GM12878 (cell line): Measurements from ENCODE around the gene IFRD2. TPM values are rescaled to one million over a fixed set of nuclear protein-coding genes. Genes with fewer than 3 reads are reported as not detected.

ENCODE experiments used
- ATF2 ChIP-seq: IDR thresholded peaks from 2 replicates; pipeline ENCODE4 v1.6.1; 2012; ENCODE audit warnings: low read length, inconsistent platforms
- BCL3 ChIP-seq: IDR thresholded peaks from 2 replicates; pipeline ENCODE4 v1.6.1; 2011; ENCODE audit warnings: borderline replicate concordance, low read depth, mild to moderate bottlenecking, moderate library complexity, low read length; ENCODE audit not compliant: insufficient read depth, poor library complexity, severe bottlenecking
- CTCF ChIP-seq, 3 experiments: IDR thresholded peaks in 2 of 3; conservative IDR thresholded peaks in 1 of 3; 2 replicates each; pipeline ENCODE4 v1.5.1; 2011; ENCODE audit warnings: low read depth in 3 of 3, low read length in 3 of 3, mild to moderate bottlenecking in 3 of 3, control low read depth in 2 of 3, moderate library complexity in 2 of 3, inconsistent platforms in 1 of 3, mixed read lengths in 1 of 3; ENCODE audit not compliant: control insufficient read depth in 2 of 3, insufficient read depth in 1 of 3; ENCODE audit errors: extremely low read depth in 1 of 3
- E4F1 ChIP-seq: fragments of 450-650 bp; IDR thresholded peaks from 2 replicates; pipeline ENCODE4 v1.6.1; 2018; ENCODE audit warnings: borderline replicate concordance, mild to moderate bottlenecking; ENCODE audit not compliant: partially characterized antibody
- EGR1 ChIP-seq, 2 experiments: IDR thresholded peaks; 1 replicate in 1 of 2; 2 replicates in 1 of 2; pipeline ENCODE4 v1.6.1; 2011 to 2012; ENCODE audit warnings: low read depth in 2 of 2, low read length in 2 of 2, borderline replicate concordance in 1 of 2, mild to moderate bottlenecking in 1 of 2, moderate library complexity in 1 of 2
- EP300 ChIP-seq, 2 experiments: fragments of 150-350 bp in 1 of 2; IDR thresholded peaks; 2 replicates each; pipeline ENCODE4 v1.6.1; 2011 to 2012; ENCODE audit warnings: low read depth in 2 of 2, low read length in 2 of 2, borderline replicate concordance in 1 of 2, improper control_type of control experiment in 1 of 2, inconsistent platforms in 1 of 2; ENCODE audit not compliant: control insufficient read depth in 1 of 2
- ETV6 ChIP-seq, 2 experiments: fragments of 450-650 bp in 1 of 2; IDR thresholded peaks in 1 of 2; conservative IDR thresholded peaks in 1 of 2; 2 replicates each; pipeline ENCODE4 v1.6.1; 2014; ENCODE audit warnings: antibody characterized with exemption in 1 of 2, borderline replicate concordance in 1 of 2, low read depth in 1 of 2, mild to moderate bottlenecking in 1 of 2, moderate library complexity in 1 of 2
- GABPA ChIP-seq: IDR thresholded peaks from 2 replicates; pipeline ENCODE4 v1.6.1; 2014; ENCODE audit warnings: antibody characterized with exemption, low read depth, mild to moderate bottlenecking, inconsistent platforms
- JUND ChIP-seq: IDR thresholded peaks from 2 replicates; pipeline ENCODE4 v1.6.1; 2012; ENCODE audit warnings: low read depth, mild to moderate bottlenecking, low read length, improper control_type of control experiment, moderate library complexity
- PML ChIP-seq: IDR thresholded peaks from 2 replicates; pipeline ENCODE4 v1.6.1; 2012; ENCODE audit warnings: low read length, inconsistent platforms
- STAT3 ChIP-seq: IDR thresholded peaks from 2 replicates; pipeline ENCODE4 v1.6.1; 2011; ENCODE audit warnings: low read depth, low read length, improper control_type of control experiment
- polyA plus RNA-seq, 11 experiments: library from polyadenylated mRNA; depleted of rRNA in 4 of 11; unstranded in 6 of 11; stranded (reverse) in 5 of 11; fragments of >200 nt; fragmentation: Nextera tagmentation in 4 of 11; fragmentation: Illumina TruSeq in 1 of 11; extraction: Ambion mirVana in 4 of 11; extraction: Trizol in 1 of 11; gene quantifications; 1 replicate in 1 of 11; 2 replicates in 10 of 11; pipeline versions ENCODE4 v1.2.1 to v1.2.3, GENCODE V29; 2011 to 2016; ENCODE audit warnings: inconsistent platforms in 2 of 11, missing spikeins in 2 of 11, low read depth in 1 of 11
- total RNA-seq, 4 experiments: library from RNA; depleted of rRNA in 3 of 4; stranded (reverse); fragments of >200 nt in 3 of 4; fragmentation: Illumina TruSeq in 1 of 4; extraction: Trizol in 1 of 4; gene quantifications; 2 replicates each; pipeline versions ENCODE4 v1.2.1 to v1.2.3, GENCODE V29; 2013 to 2021

The IFRD2 gene
- total and polyA plus RNA-seq, 10 of the 15 experiments (the other 5 are each of a cell fraction or from before 2014, with no cell fraction given): 19.1 to 153 (median 80.3) TPM

- no peak for TF ChIP-seq ETV6 (conservative IDR thresholded peaks at IDR 0.05 in 1 of 2, IDR thresholded peaks at IDR 0.05 in 1 of 2; ENCODE audit: borderline replicate concordance in 1 of 2, low read depth in 1 of 2)
- TF ChIP-seq EGR1 (IDR thresholded peaks at IDR 0.05; ENCODE audit: borderline replicate concordance in 1 of 2, low read depth in 2 of 2, low read length in 2 of 2): peak; percentile 24 to 50; a peak in 2 of 3 replicates
- TF ChIP-seq EP300 (IDR thresholded peaks at IDR 0.05; ENCODE audit: borderline replicate concordance in 1 of 2, control insufficient read depth in 1 of 2, low read depth in 2 of 2, low read length in 2 of 2): no peak
- TF ChIP-seq PML: 0 out of 2 replicates have a peak, but pooled peaks have one; percentile 64
- no peak for TF ChIP-seq JUND
- peak; percentile 94 for TF ChIP-seq GABPA
- peak; percentile 39 for TF ChIP-seq E4F1
- no peak for TF ChIP-seq CTCF (IDR thresholded peaks at IDR 0.05 in 2 of 3, conservative IDR thresholded peaks at IDR 0.05 in 1 of 3; ENCODE audit: control insufficient read depth in 2 of 3, extremely low read depth in 1 of 3, insufficient read depth in 1 of 3, low read depth in 3 of 3, low read length in 3 of 3)
- TF ChIP-seq STAT3: no peak
- TF ChIP-seq ATF2: no peak
- peak; percentile 10 for TF ChIP-seq BCL3
- TF ChIP-seq, all 136 proteins: peak for 47
Observed at GRCh38 chr3:50327943-50328691, 35.9 kb upstream of the IFRD2 start, which contains the start of gene TUSC2 (continued).
